A172 (cell line): ENCODE measurements around the gene DOCK6. TPM values are rescaled to one million over a fixed set of nuclear protein-coding genes. Genes with fewer than 3 reads are reported as not detected.
A peak's percentile ranks its signal among the peaks of the same experiment; 100 is the strongest.
"Not testable (repeated sequence)": the region's sequence is repeated elsewhere in the genome, so short reads cannot be mapped to it uniquely, and the experiment has no call there.

Experiments
- DNase-seq: peaks from one replicate; pipeline ENCODE4 v3.0.0-alpha.2; 2015; ENCODE audit warnings: low spot score
- total RNA-seq: library from RNA; depleted of rRNA; stranded (reverse); fragments of >200 nt; shearing (Covaris generic); gene quantifications from 2 replicates; pipeline ENCODE4 v1.2.3, GENCODE V29; 2014

Gene DOCK6
- total RNA-seq, 1 experiment from 2014 or later = 4.4 TPM

DNA sequence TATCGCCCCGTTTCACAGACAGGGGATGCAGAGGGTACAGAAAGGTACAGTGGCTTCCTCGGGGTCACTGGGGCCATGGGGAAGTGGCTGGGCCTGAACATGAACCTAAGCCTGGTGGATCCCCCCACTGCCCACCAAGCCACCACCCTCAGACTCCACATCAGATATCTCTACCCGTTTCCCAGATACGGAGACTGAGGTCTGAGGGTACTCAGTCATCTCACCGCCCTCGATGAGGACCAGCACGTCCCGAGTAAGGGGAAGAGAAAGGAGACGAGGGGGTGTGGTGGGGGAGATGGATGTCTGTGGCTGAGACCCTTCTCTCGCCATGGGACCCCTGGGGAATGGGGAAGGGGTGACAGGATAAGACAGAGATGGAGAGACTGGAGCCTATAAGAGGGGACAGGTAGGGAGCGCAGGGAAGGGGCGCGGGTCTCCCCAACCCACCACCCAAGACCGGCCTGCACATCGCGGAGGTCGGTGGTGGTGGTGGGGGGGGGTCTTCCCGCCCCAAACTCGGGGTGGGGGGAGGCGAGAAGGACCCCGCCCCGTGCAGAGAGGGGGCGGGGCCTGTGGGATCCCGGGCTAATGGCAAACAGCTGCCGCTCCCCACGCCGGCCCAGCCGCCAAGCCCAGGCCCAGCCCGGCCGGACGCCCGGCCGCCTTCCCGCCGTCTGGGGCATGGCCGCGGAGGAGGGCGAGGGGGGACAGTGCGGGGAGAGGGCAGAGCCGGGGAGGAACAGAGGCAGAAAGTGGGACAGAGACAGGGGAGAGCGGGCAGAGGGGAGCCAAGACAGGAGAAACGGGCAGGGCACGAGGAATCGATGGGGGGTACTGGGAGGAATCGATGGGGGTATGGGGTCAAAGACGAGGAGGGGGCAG, 65.7 kb downstream of the DOCK6 start:
- no peak for DNase-seq

DNA sequence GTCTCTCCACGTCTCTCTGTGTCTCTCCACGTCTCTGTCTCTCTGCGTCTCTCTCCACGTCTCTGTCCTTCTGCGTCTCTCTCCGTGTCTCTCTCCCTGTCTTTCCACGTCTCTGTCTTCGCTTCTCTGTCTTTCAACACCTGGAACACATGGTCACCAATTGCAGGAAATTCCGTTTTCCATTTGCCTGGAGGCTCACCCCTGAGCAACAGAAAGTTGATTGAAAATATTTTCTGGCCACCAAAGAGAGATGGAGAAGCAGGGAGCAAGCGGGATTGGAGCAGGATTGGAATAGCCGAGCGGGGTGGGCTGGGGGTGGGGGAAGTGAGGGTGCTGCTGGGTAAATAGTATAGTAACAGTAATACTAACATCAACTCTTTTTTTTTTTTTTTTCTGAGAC, 66.6 kb downstream of the DOCK6 start:
- no peak for DNase-seq

DNA sequence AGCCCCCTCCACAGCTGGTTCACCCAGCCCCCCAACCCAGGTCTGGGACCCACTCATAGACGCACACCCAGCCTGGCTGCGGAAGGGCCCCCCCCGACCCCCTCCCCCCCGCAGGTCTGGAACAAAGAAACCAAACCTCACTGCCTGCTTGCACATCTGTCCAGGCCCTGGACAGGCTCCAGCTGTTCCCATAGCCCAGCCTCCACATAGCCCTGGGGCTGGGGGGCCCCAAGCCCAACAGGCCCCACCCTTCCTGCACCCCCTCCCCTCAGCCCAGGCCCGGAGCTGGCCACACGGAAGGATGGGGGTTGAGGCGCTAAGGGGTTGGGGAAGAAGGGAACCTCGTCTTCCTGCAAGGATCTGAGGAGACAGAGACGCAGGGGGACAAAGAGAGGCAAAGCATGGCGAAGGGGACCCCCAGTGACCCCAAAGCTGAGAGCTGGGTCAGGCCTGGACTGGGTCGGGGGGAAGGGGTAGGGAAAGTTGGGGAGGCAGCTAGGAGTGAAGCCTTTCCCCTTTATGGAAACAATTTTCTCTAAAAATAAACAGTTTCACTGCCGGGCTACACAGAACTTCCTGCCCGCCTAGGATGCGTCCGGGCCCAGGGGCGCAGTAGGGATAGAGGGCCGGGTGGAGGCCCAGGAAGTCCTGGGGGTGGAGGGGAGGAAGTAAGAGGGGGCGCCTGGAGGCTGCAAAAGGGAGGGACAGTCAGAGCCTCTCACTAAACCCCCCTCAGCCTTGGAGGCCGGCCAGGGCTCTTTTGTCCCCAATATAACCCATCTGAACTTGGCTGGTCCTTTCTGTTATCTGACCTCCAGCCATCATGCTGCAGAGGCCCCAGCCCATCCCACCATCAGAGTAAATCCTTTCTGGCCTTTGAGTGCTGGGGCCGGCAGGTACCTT, 67.4 kb downstream of the DOCK6 start:
- DNase-seq = no peak

DNA sequence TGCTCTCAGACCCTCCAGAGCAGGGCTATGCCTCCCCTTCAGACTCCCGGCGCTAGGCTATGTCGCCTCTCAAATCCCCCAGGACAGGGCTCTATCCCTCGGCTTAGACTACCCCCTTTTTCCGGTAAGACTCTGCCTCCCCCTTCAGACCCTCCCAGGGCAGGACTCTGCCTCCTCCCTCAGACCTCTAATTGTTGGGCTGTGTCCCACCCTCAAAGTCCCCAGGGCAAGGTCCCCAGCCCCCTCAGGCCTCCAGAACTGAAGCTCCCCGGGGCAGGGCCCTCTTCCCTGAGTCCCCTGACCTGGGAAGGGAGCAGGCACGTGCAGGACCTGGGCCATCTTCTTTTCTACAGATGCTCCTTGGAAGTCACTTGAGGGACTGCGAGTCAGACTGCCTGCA, 68.2 kb downstream of the DOCK6 start:
- DNase-seq = no peak

DNA sequence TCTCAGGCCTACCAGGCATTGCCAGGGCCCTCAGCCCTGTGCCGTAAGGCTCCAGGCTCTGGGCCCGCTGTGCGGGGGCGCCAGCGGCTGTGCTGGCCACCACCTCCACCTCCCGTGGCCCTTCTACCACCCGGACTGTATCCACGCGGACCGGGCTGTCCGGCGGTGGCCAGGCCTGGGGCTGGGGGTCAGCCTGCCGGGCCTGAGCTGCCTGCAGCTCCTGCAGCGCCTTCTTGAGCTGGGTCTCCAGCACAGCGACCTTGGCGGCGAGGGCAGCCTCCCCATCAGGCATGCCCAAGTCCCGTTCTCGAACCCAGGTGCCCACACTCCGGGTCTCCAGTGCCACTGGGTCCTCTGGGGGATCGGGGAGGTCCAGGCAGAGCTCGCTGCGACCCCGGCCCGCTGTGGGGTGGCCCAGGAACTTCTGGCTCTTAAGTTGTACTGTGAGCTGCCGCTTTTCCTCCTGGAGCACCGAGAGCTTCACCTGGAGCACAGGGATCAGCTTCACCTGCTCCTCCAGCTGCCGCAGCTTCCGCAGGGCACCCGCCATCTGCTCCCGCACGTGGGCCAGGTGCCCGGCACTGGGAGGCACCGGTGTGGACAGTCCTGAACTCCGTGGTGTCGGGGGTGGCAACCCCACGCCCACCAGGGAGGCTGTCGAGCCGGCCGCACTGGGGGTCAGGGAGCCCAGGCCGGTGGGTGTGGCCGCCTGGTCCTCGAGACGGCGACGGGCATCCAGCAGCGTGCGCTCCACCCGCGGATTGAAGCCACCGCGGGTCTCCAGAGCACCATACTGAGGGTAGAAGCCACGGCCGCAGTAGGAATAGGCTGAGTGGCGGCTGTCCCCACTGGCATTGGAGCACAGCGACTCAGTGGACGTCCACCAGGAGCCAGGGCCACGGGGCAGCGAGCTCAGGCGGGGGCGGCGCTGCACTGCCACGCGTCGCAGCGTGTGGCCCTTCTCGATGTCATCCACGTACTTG, 69.1 kb downstream of the DOCK6 start:
- DNase-seq = no peak

DNA sequence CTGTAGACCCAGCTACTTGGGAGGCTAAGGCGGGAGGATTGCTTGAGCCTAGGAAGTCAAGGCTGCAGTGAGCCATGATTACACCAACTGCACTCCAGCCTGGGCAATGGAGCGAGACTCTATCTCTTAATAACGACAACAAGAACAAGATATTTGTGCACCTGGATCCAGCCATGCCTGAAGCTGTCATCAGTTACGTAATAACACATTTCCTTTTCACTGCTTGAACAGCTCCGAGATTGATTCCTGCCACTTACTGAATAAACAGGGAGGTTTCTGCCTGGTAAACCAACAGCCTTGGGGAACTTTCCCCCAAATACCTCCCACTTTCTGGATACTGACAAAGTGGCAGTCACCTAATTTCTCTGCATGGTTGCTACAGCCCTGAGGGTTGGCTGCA, 70.4 kb downstream of the DOCK6 start:
- DNase-seq = no peak

DNA sequence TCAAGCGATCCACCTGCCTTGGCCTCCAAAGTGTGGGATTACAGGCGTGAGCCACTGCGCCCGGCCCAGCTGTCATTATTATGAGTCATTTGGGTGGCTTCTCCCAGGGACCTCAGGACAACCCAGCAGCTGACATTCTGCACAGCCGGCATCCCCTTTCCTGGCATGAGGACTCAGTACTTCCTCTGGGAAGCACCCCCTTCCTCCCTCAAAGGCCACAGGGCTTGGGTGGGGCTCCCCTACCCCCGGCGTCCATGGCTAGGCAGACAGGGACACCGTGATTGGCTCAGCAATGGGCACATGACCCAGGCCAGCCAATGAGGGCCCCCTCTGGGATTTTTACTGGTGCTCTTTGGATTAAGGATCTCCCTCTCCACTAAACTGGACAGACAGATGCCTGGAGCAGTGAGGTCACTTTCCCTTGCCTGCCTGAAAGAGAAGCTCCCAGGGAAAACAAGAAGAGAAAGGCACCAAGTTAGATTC, 71.0 kb downstream of the DOCK6 start:
- peak; percentile 97 for DNase-seq

DNA sequence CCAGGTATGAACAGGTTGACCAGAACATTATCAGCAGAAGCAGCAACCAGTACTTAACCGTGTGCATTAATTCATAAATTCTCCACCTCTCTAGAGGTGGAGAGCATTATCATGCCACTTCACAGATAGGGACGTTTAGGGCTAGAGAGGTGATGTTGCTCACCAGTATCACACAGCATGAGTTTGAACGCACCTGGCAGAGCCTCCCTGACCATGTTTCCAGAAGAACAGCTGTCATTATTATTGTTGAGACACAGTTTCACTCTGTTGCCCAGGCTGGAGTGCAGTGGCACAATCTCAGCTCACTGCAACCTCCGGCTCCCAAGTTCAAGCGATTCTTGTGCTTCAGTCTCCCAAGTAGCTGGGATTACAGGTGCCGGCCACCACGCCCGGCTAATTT, 71.8 kb downstream of the DOCK6 start:
- no peak for DNase-seq

DNA sequence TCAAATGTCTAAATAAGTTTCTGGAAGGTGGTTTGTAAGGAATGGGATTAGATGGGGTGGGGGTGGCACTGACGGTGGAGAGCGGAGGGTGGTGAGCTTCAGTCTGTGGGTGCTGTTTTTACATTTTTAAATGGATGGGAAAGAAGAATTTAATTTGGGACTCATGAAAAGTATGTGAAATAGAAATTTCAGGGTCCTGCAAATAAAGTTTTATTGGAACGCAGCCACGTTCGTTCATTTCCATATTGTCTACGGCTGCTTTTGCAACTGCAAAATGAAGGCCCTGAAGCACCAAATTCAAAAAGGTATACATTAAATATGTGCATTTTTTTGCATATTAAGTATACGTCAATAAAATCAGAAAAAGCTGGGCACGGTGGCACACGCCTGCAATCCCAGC, 74.9 kb downstream of the DOCK6 start:
- no peak for DNase-seq

DNA sequence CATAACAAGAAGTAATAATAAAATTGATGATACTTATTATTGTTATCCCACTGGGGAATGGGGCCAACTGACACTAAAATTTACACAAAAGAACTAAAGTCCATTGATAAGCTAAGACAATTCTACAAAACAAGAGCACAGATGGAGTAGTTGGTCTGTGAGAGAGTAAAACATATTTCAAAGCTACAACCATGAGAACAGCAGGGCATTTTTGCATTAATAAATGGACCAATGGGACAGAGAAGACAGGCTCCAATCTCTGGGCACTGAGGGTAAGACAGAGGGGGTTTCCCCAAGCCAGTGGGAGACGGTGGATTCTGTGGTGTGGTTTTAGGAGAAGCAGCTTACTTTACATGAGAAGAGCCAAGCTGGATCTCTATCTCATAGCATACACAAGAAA, 79.3 kb downstream of the DOCK6 start:
- DNase-seq = no peak

DNA sequence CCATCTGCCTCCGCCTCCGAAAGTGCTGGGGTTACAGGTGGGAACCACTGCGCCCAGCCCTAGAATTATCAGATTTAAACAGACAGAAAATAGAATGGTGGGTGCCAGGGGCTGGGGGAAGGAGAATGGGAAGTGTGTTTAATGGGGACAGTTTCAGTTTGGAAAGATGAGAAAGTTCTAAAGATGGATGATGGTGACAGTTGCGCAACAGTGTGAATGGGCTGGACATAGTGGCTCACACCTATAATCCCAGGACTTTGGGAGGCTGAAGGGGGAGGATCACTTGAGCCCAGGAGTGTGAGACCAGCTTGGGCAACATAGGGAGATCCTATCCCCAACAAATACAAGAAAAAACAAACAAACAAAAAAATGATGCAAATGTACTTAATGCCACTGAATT, 80.8 kb downstream of the DOCK6 start:
- no peak for DNase-seq

DNA sequence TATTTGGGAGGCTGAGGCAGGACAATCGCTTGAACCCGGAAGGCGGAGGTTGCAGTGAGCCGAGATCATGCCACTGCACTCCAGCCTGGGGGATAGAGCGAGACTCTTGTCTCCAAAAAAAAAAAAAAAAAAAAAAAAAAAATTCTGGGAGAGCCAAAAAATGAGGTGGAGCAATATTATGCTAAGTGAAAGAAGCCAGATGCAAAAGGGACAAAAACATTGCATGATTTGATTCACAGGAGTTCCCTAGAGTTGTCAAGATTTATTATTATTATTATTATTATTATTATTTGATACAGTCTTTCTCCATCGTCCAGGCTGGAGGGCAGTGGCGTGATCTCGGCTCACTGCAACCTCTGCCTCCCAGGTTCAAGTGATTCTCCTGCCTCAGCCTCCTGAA, 81.3 kb downstream of the DOCK6 start:
- DNase-seq = not testable (repeated sequence)

DNA sequence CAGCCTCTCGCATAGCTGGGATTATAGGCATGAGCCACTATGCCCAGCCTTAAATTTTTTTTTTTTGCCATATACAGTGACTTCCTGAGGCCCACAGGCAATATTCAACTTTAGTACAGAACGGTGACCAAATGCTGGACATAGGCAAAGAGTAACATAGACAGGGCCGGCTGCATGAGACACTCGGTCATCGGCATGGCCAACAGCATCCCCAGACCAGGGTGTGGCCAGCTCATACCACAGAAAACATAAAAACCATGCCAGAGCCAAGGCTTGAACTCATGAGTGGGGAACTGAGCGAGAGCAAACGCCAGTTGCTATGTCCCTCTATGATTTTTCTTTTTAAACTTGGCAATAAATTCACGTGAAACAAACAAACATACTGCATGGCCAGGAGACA, 82.0 kb downstream of the DOCK6 start:
- DNase-seq = peak; percentile 62

DNA sequence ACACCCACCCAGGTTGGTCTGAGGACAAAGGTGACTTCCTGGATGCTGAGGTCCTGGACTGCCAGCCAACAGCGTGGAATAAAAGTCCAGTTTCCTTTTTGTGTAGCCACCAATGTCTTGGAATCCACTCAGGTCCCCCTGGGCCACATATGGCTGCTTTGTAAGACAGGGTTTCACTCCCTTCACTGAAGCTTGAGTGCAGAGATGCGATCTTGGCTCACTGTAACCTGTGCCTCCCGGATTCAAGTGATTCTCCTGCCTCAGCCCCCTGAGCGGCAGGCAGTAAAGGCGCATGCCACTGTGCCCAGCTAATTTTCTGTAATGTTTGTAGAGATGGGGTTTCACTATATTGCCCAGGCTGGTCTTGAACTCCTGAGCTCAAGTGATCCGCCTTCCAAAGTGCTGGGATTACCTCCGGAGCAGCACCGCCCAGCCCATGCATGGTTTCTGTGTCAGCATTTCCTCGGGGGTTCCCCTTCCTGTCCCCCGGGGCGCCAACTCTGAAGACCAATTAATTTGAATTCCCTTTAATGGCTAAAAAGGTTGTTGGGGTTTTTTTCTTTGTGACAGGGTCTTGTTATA, 82.5 kb downstream of the DOCK6 start:
- peak; percentile 76 for DNase-seq

DNA sequence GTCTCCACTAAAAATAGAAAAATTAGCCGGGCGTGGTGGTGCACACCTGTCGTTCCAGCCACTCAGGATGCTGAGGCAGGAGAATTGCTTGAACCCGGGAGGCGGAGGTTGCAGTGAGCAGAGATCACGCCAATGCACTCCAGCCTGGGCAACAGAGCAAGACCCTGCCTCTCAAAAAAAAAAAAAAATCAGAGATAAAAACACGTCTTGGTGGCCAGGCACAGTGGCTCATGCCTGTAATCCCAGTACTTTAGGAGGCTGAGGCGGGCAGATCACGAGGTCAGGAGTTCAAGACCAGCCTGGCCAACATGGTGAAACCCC, 83.2 kb downstream of the DOCK6 start:
- DNase-seq = not testable (repeated sequence)

DNA sequence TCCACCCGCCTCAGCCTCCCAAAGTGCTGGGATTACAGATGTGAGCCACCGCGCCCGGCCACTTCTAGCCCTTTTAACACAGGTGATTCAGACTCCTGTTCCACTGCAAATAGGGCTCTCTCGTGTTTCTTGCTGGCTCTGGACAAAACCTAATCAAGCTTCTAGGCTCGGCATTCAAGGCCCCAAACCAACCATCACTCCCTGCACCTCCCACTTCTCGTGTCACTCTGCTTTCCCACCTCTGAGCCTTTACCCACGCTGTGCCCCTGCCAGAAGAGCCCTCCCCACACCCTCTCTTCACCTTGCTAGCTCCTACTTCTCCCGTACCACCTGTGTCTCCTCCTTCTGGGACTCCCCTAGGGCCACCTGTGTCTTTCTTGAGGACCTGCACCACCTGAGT, 84.7 kb downstream of the DOCK6 start:
- no peak for DNase-seq

DNA sequence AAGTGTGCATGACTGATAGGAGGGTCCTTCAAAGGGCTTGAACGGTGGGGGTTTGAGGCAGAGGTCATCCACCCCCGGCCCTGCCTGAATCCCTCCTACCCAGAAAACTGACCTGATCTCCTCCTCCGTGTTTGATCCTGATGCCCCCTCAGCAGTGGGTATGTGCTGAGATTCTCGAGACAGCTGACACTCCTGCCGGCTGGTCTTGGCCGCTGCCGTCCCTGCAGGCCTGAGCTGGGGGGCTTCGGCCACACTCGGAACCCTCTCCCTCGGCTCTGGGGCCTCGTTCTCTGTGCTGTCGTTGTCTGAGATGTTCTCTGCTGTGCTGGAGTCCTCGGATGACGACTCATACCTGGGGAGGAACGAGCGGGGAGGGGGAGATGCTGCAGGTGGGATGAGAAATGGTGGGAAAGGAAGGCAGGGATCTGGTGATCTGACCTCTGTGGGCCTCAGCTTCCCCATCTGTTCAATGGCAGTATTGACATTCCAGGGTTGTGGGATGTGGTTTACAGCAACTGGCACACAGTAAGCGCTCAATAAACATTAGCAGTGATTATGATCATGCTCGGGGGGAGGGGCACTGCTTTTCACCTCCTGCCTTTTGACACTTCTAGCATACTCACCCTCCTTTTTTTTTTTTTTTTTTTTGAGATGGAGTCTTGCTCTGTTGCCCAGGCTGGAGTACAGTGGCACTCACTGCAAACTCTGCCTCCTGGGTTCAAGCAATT, 85.7 kb downstream of the DOCK6 start:
- no peak for DNase-seq

DNA sequence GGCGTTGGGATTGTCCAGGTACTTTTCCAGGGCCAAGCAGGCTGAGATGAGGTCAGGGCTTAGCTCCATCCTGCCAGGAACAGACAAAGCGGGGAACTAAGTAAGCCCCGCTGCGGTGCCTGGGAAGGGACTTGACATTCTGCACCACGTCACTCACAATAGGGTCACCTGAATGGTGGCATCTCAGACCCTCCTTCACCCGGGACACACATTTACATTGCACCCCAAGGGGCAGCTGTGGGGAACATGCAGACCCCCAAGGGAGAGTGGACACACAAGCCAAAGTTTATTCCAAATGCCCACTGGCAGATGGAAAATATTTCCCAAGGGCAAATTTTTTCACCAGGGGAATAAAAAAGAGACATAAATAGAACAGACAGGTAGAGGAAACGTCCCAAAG, 86.4 kb downstream of the DOCK6 start:
- DNase-seq = no peak

DNA sequence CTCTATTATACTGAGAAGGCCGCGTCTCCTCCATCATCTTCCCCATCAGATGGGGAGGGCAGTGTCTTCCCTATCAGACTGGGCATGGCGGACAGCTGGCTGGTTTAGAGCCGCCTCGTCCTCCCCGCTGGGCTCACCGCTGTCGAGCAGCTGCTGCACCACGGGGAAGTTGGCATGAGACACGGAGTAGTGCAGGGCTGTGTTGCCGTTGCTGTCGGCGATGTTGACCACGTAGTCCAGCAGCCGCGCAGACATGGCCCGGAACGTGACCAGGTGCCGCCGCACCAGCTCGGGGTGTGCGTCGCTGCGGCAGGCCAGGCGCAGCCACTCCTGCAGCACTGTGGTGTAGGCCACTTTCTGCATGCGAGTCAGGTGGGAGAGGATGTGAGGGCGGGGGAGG, 88.0 kb downstream of the DOCK6 start:
- no peak for DNase-seq

DNA sequence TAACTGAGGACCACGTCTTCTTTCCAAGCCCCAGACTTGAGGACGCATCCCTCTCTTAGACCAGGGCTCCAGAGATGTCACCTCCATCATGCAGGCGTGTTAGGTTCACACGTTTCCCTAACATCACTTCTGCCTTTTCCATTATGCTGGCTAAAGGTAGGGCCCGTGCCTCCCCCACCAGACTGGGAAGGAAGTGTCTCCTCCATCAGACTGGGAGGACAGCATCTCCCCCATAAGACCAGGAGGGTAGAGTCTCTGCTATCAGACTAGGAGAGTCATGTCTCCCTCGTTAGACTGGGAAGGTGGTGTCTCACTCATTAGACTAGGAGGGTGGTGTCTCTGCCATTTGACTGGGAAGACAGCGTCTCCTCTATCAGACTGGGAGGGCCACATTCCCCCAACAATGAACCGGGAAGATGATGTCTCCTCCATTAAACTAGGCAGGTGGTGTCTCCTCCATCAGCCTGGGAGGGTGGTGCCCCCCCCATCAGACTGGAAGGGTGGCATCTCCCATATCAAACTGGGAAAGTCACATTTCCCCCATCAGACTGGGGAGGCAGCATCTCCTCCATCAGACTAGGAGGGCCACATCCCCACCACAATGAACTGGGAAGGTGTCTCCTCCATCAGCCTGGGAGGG, 88.7 kb downstream of the DOCK6 start:
- no peak for DNase-seq
